DND-41 (cell line): Measurements from ENCODE around the gene SUCLG2.

Experiments used
- ATAC-seq: fragments of 200-7000 bp; cut with Tn5 transposase; 3 replicates; pipeline ENCODE4 v1.9.1; 2021; ENCODE audit warnings: low read depth; ENCODE audit not compliant: insufficient read depth
- DNase-seq: peaks from one replicate; pipeline ENCODE4 v3.0.0-alpha.2; 2020
- H2AFZ ChIP-seq: 2 replicates; pipeline ENCODE4 v1.6.0; 2012; ENCODE audit warnings: low read depth, low read length
- H3K27ac ChIP-seq: 2 replicates; pipeline ENCODE4 v1.5.1; 2012; ENCODE audit warnings: low read length, inconsistent platforms
- H3K27me3 ChIP-seq: fragments of 200-600 bp; sonication (generic); 2 replicates; pipeline ENCODE4 v1.6.0; 2012; ENCODE audit warnings: low read length, mild to moderate bottlenecking, inconsistent platforms; ENCODE audit not compliant: insufficient read depth, poor library complexity
- H3K36me3 ChIP-seq: 2 replicates; pipeline ENCODE4 v1.5.1; 2012; ENCODE audit warnings: low read length, inconsistent platforms; ENCODE audit not compliant: insufficient read depth
- H3K4me1 ChIP-seq: 2 replicates; pipeline ENCODE4 v1.5.1; 2012; ENCODE audit warnings: mild to moderate bottlenecking, low read length; ENCODE audit not compliant: insufficient read depth
- H3K4me2 ChIP-seq: 2 replicates; pipeline ENCODE4 v1.6.0; 2012; ENCODE audit warnings: mild to moderate bottlenecking, moderate library complexity, low read length, inconsistent platforms; ENCODE audit not compliant: insufficient read depth
- H3K4me3 ChIP-seq, 2 experiments: fragments of 200-600 bp in 1 of 2; shearing (Covaris generic) in 1 of 2; 2 replicates each; pipeline ENCODE4 v1.5.1; 2012 to 2016; ENCODE audit warnings: inconsistent platforms in 2 of 2, low read length in 2 of 2, mild to moderate bottlenecking in 2 of 2, low read depth in 1 of 2, moderate library complexity in 1 of 2
- H3K79me2 ChIP-seq: 2 replicates; pipeline ENCODE4 v1.6.0; 2012; ENCODE audit warnings: low read length, inconsistent platforms; ENCODE audit not compliant: insufficient read depth
- H3K9ac ChIP-seq: 2 replicates; pipeline ENCODE4 v1.6.0; 2012; ENCODE audit warnings: low read depth, mild to moderate bottlenecking, inconsistent platforms, low read length, moderate library complexity
- H3K9me3 ChIP-seq: 2 replicates; pipeline ENCODE4 v1.5.1; 2012; ENCODE audit warnings: low read length, moderate library complexity, mild to moderate bottlenecking, inconsistent platforms; ENCODE audit not compliant: insufficient read depth, severe bottlenecking
- H4K20me1 ChIP-seq: 2 replicates; pipeline ENCODE4 v1.6.0; 2012; ENCODE audit warnings: low read length; ENCODE audit not compliant: insufficient read depth
- CTCF ChIP-seq: IDR thresholded peaks from 2 replicates; pipeline ENCODE4 v1.5.1; 2012; ENCODE audit warnings: borderline replicate concordance, low read length, moderate library complexity, mild to moderate bottlenecking; ENCODE audit not compliant: poor library complexity, severe bottlenecking; ENCODE audit errors: extremely low read depth
- EZH2 ChIP-seq: IDR thresholded peaks from 3 replicates; pipeline ENCODE4 v1.6.1; 2012; ENCODE audit warnings: borderline replicate concordance, low read depth, mild to moderate bottlenecking, moderate library complexity, low read length, inconsistent platforms; ENCODE audit not compliant: severe bottlenecking

The SUCLG2 gene

GRCh38 chr3:67688231-67688630 lies 33.8 kb upstream of the SUCLG2 start:
- DNase-seq (no peak), ATAC-seq (no peak)

GRCh38 chr3:67686069-67686468 lies 31.7 kb upstream of the SUCLG2 start:
- Histone ChIP-seq H4K20me1 (no peaks in the 10 kb centered on the region), H3K27me3 (no peaks in the 10 kb centered on the region), H3K79me2 (no peaks in the 10 kb centered on the region), H3K4me2 (0 out of 2 replicates have a peak overlapping the region, but pooled peaks have one; percentile 36), H3K27ac (no peak overlapping the region), H3K4me3 (no peak overlapping the region), H3K9me3 (no peaks in the 10 kb centered on the region), H2AFZ (no peak overlapping the region), H3K9ac (no peak overlapping the region), H3K4me1 (peaks cover 7% of the 10 kb centered on the region; the same call in 1 of the 2 replicates), H3K36me3 (no peaks in the 10 kb centered on the region)
- ATAC-seq: no peak
- no peak for DNase-seq
- TF ChIP-seq EZH2: no peak
- TF ChIP-seq CTCF: no peak

More at GRCh38 chr3:67688231-67688630, 33.8 kb upstream of the SUCLG2 start:
- no peaks in the 10 kb centered on the region for H3K36me3 ChIP-seq
- H3K27ac ChIP-seq: no peak overlapping the region
- no peak for TF ChIP-seq EZH2
- no peak for TF ChIP-seq CTCF
- no peak overlapping the region for H2AFZ ChIP-seq
- H3K27me3 ChIP-seq: no peaks in the 10 kb centered on the region
- no peak overlapping the region for H3K4me2 ChIP-seq
- no peaks in the 10 kb centered on the region for H3K9me3 ChIP-seq
- no peaks in the 10 kb centered on the region for H4K20me1 ChIP-seq
- no peak overlapping the region for H3K9ac ChIP-seq
- H3K4me3 ChIP-seq: no peak overlapping the region
- H3K79me2 ChIP-seq: no peaks in the 10 kb centered on the region
- H3K4me1 ChIP-seq: peaks cover 7% of the 10 kb centered on the region; the same call in 1 of the 2 replicates

- ATAC-seq (peak; percentile 80), DNase-seq (no peak)
- H3K4me3 ChIP-seq: no peak overlapping the region
- TF ChIP-seq EZH2: no peak
- TF ChIP-seq CTCF: no peak
- no peaks in the 10 kb centered on the region for H4K20me1 ChIP-seq
- no peaks in the 10 kb centered on the region for H3K27me3 ChIP-seq
- H3K9ac ChIP-seq: no peak overlapping the region
- no peaks in the 10 kb centered on the region for H3K9me3 ChIP-seq
- H2AFZ ChIP-seq: no peak overlapping the region; the same call in 1 of the 2 replicates
- no peaks in the 10 kb centered on the region for H3K79me2 ChIP-seq
- peaks cover 7% of the 10 kb centered on the region; the same call in 1 of the 2 replicates for H3K4me1 ChIP-seq
- no peak overlapping the region for H3K27ac ChIP-seq
- H3K4me2 ChIP-seq: peak overlapping the region; percentile 36; the same call in 1 of the 2 replicates
- H3K36me3 ChIP-seq: no peaks in the 10 kb centered on the region
These were observed 31.1 kb upstream of the SUCLG2 start for GRCh38 chr3:67685499-67685898.
